ENCODE data around the gene CLDN9. TPM values are rescaled to one million over a fixed set of nuclear protein-coding genes. Genes with fewer than 3 reads are reported as not detected.

Gene CLDN9
- total and polyA plus RNA-seq, 2 donors (not counting 1 experiment from before 2014, with no cell fraction given), result 0.04 TPM; not detected in 1

GRCh38 chr16:3017794-3018506 lies 5.2 kb downstream of the CLDN9 start, which contains the start of gene CLDN6:
CLDN6 (minus strand) TSS chr16:3018183; CDS start chr16:3016021, 2,162 bp downstream.
- H2AFZ ChIP-seq (ENCODE audit: insufficient read depth, low read depth, low read length, poor library complexity, severe bottlenecking), result no peak within 1 kb of the TSS
- no peaks in the 10 kb centered on the region for H3K36me3 ChIP-seq (replicated peaks in 1 of 2; ENCODE audit: control extremely low read depth in 1 of 2, control insufficient read depth in 1 of 2, extremely low read depth in 1 of 2, insufficient read depth in 2 of 2, low read length in 1 of 2)
- H3K27me3 Mint-ChIP-seq, result peaks cover 22% of the 10 kb centered on the region
- DNase-seq, result no peak
- peaks cover 0 to 19% (median 8%) of the 10 kb centered on the region in 4 experiments for H3K27me3 ChIP-seq (replicated peaks in 1 of 4; ENCODE audit: control extremely low read depth in 1 of 4, control insufficient read depth in 3 of 4, insufficient read depth in 4 of 4, low read length in 3 of 4)
- H3K9me3 ChIP-seq (ENCODE audit: control extremely low read depth in 1 of 3, control insufficient read depth in 2 of 3, insufficient read depth in 1 of 3, low read length in 2 of 3), result peaks cover 0 to 4% (median 0%) of the 10 kb centered on the region in 3 donors
- no peak within 1 kb of the TSS for H3K4me3 Mint-ChIP-seq
- no peak within 1 kb of the TSS for H3K4me3 ChIP-seq (ENCODE audit: control extremely low read depth in 1 of 5, extremely low read depth in 1 of 5, insufficient read depth in 1 of 5, low read depth in 2 of 5, low read length in 4 of 5)
- no peak for ATAC-seq (ENCODE audit: low read depth)
- no peaks in the 10 kb centered on the region for H4K20me1 ChIP-seq (ENCODE audit: control insufficient read depth, insufficient read depth, low read length, poor library complexity, severe bottlenecking)
- peaks cover 27 to 41% of the 10 kb centered on the region in 2 donors for H3K4me1 ChIP-seq (ENCODE audit: control insufficient read depth in 2 of 2, insufficient read depth in 2 of 2, low read length in 2 of 2)
- TF ChIP-seq, protein P1, sequence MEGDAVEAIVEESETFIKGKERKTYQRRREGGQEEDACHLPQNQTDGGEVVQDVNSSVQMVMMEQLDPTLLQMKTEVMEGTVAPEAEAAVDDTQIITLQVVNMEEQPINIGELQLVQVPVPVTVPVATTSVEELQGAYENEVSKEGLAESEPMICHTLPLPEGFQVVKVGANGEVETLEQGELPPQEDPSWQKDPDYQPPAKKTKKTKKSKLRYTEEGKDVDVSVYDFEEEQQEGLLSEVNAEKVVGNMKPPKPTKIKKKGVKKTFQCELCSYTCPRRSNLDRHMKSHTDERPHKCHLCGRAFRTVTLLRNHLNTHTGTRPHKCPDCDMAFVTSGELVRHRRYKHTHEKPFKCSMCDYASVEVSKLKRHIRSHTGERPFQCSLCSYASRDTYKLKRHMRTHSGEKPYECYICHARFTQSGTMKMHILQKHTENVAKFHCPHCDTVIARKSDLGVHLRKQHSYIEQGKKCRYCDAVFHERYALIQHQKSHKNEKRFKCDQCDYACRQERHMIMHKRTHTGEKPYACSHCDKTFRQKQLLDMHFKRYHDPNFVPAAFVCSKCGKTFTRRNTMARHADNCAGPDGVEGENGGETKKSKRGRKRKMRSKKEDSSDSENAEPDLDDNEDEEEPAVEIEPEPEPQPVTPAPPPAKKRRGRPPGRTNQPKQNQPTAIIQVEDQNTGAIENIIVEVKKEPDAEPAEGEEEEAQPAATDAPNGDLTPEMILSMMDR (IDR thresholded peaks at IDR 0.05), result no peak
- TF ChIP-seq EZH2 (IDR thresholded peaks at IDR 0.05; ENCODE audit: borderline replicate concordance, insufficient read depth, low read depth, low read length, poor library complexity, severe bottlenecking), result no peak
- H3K79me2 ChIP-seq (ENCODE audit: control insufficient read depth, insufficient read depth, low read length), result no peaks in the 10 kb centered on the region
- H3K4me1 Mint-ChIP-seq, result peaks cover 31% of the 10 kb centered on the region
- no peaks in the 10 kb centered on the region for H3K9me3 Mint-ChIP-seq (ENCODE audit: insufficient read depth)
- H3K27ac ChIP-seq (ENCODE audit: low read length in 2 of 2), result no peak within 1 kb of the TSS
- intact Hi-C loops (cut with micrococcal nuclease), result no loop called here
- H3K4me2 ChIP-seq (replicated peaks; ENCODE audit: low read depth, low read length, poor library complexity, severe bottlenecking), result peak within 1 kb of the TSS; percentile 19
- ChIA-PET POLR2A (no interaction called here), CTCF (interaction anchor here (1.0 kb wide), 1 partner anchor 14 kb away, joined by 4 read pairs; no protein-coding TSS in a partner anchor)
- no peak within 1 kb of the TSS for H3K9ac ChIP-seq (ENCODE audit: low read length)
- 15% methylated on average over 35 of the region's 52 CpGs for WGBS (ENCODE audit: insufficient coverage)
- H3K27ac Mint-ChIP-seq, result peak within 1 kb of the TSS; percentile 41
